GM19467 (cell line): ENCODE measurements around the gene SENP3.
A peak's percentile ranks its signal among the peaks of the same experiment; 100 is the strongest.

Source experiments
- ATAC-seq: cut with Tn5 transposase; IDR thresholded peaks from one replicate; pipeline ENCODE4 v1.9.1; 2021; ENCODE audit warnings: mild to moderate bottlenecking, moderate library complexity; ENCODE audit not compliant: unreplicated experiment

Gene SENP3

GRCh38 chr17:7555320-7555948, 6.3 kb upstream of the SENP3 start:
- no peak for ATAC-seq

GRCh38 chr17:7556627-7557026, 5.1 kb upstream of the SENP3 start:
- ATAC-seq = no peak

- no peak for ATAC-seq
Observed at GRCh38 chr17:7557147-7557764, 4.5 kb upstream of the SENP3 start.

- no peak for ATAC-seq
Observed at GRCh38 chr17:7557775-7558543, 3.8 kb upstream of the SENP3 start.

- no peak for ATAC-seq
Observed at GRCh38 chr17:7558544-7559319, 3.0 kb upstream of the SENP3 start, which contains the start of gene TNFSF13. TNFSF13 (plus strand) TSS chr17:7558750; CDS start chr17:7559040, 290 bp downstream.

GRCh38 chr17:7559320-7560171, 2.2 kb upstream of the SENP3 start:
- ATAC-seq = no peak

GRCh38 chr17:7560172-7561027, 1.3 kb upstream of the SENP3 start:
- ATAC-seq = no peak

- peak; percentile 54 for ATAC-seq
Observed at GRCh38 chr17:7561028-7561575, 617 bp upstream of the SENP3 start.

- no peak for ATAC-seq
Observed at GRCh38 chr17:7562208-7562605, 488 bp downstream of the SENP3 start.

- no peak for ATAC-seq
Observed at GRCh38 chr17:7563115-7563869, 1.6 kb downstream of the SENP3 start.

GRCh38 chr17:7569571-7569970, 7.9 kb downstream of the SENP3 start:
- ATAC-seq = no peak

- ATAC-seq = no peak
Observed at GRCh38 chr17:7570351-7570750, 8.6 kb downstream of the SENP3 start.

- peak; percentile 89 for ATAC-seq
Observed at GRCh38 chr17:7572338-7572587, 10.5 kb downstream of the SENP3 start.

- no peak for ATAC-seq
Observed at GRCh38 chr17:7572588-7573323, 11.0 kb downstream of the SENP3 start.

- ATAC-seq = no peak
Observed at GRCh38 chr17:7573324-7574080, 11.8 kb downstream of the SENP3 start.

GRCh38 chr17:7574176-7574953, 12.6 kb downstream of the SENP3 start:
- no peak for ATAC-seq
